SK-N-MC (cell line): ENCODE data around the gene CES4A.
"Not testable (repeated sequence)": the region's sequence is repeated elsewhere in the genome, so short reads cannot be mapped to it uniquely, and the experiment has no call there.

Source experiments
- DNase-seq: peaks from one replicate; pipeline ENCODE4 v3.0.0-alpha.2; 2011; ENCODE audit warnings: low read depth, low spot score
- H3K27ac ChIP-seq: fragments of 200-600 bp; sonication (generic); 2 replicates; pipeline ENCODE4 v1.5.1; 2016; ENCODE audit warnings: mixed run types
- H3K36me3 ChIP-seq: fragments of 200-600 bp; sonication (generic); 2 replicates; pipeline ENCODE4 v1.6.1; 2017; ENCODE audit warnings: antibody characterized with exemption, low read length, mixed read lengths; ENCODE audit not compliant: insufficient read depth
- H3K4me3 ChIP-seq: fragments of 200-600 bp; sonication (generic); 2 replicates; pipeline ENCODE4 v1.5.1; 2016
- H3K9ac ChIP-seq: fragments of 200-600 bp; sonication (generic); 2 replicates; pipeline ENCODE4 v1.8.0; 2017; ENCODE audit warnings: mixed run types, mixed read lengths; ENCODE audit not compliant: insufficient read length
- H3K9me3 ChIP-seq: fragments of 200-600 bp; sonication (generic); 2 replicates; pipeline ENCODE4 v1.6.1; 2017; ENCODE audit warnings: low read depth, mild to moderate bottlenecking, antibody characterized with exemption, low read length, moderate library complexity, mixed read lengths
- EZH2 ChIP-seq: fragments of 200-600 bp; sonication (generic); IDR thresholded peaks from one replicate; pipeline ENCODE4 v1.6.1; 2017; ENCODE audit warnings: antibody characterized with exemption
- FOXP2 ChIP-seq: optimal IDR thresholded peaks from 2 replicates; pipeline ENCODE3; 2011; ENCODE audit warnings: mild to moderate bottlenecking, moderate library complexity; ENCODE audit not compliant: insufficient read depth; ENCODE audit errors: extremely low read length, control extremely low read depth
- POLR2AphosphoS5 ChIP-seq: IDR thresholded peaks from 2 replicates; pipeline ENCODE4 v1.6.1; 2012; ENCODE audit warnings: mild to moderate bottlenecking, low read depth, low read length, borderline replicate concordance

Gene CES4A

GRCh38 chr16:67039260-67040020 is 51.1 kb downstream of the CES4A start:
- no peak overlapping the region for H3K27ac ChIP-seq
- no peaks in the 10 kb centered on the region for H3K9me3 ChIP-seq
- TF ChIP-seq EZH2 (no peak), POLR2AphosphoS5 (no peak), FOXP2 (no peak)
- H3K4me3 ChIP-seq = no peak overlapping the region
- no peak for DNase-seq
- H3K36me3 ChIP-seq = peaks cover 31% of the 10 kb centered on the region
- no peak overlapping the region for H3K9ac ChIP-seq

GRCh38 chr16:67040166-67040565 is 51.8 kb downstream of the CES4A start:
- H3K36me3 ChIP-seq = peaks cover 31% of the 10 kb centered on the region
- H3K9ac ChIP-seq = no peak overlapping the region
- TF ChIP-seq EZH2 = no peak
- TF ChIP-seq FOXP2 = no peak
- no peak for TF ChIP-seq POLR2AphosphoS5
- no peaks in the 10 kb centered on the region for H3K9me3 ChIP-seq
- no peak overlapping the region for H3K27ac ChIP-seq
- H3K4me3 ChIP-seq = no peak overlapping the region
- DNase-seq = no peak

- TF ChIP-seq FOXP2 (no peak), POLR2AphosphoS5 (no peak), EZH2 (no peak)
- Histone ChIP-seq H3K9me3 (no peaks in the 10 kb centered on the region), H3K9ac (no peak overlapping the region), H3K27ac (no peak overlapping the region), H3K36me3 (peaks cover 31% of the 10 kb centered on the region), H3K4me3 (no peak overlapping the region)
- DNase-seq = no peak
These were observed 52.5 kb downstream of the CES4A start for GRCh38 chr16:67040906-67041305.

GRCh38 chr16:67041520-67041919 is 53.1 kb downstream of the CES4A start:
- H3K27ac ChIP-seq, H3K4me3 ChIP-seq, H3K9ac ChIP-seq, DNase-seq, H3K9me3 ChIP-seq: not testable (repeated sequence)
- H3K36me3 ChIP-seq = peaks cover 30% of the 10 kb centered on the region

GRCh38 chr16:67043420-67043819 is 55.0 kb downstream of the CES4A start:
- no peak overlapping the region for H3K9ac ChIP-seq
- DNase-seq = no peak
- H3K36me3 ChIP-seq = peaks cover 19% of the 10 kb centered on the region
- TF ChIP-seq FOXP2 (no peak), EZH2 (no peak)
- H3K4me3 ChIP-seq = no peak overlapping the region
- H3K9me3 ChIP-seq = no peaks in the 10 kb centered on the region
- no peak overlapping the region for H3K27ac ChIP-seq

GRCh38 chr16:67050796-67051195 is 62.4 kb downstream of the CES4A start:
- H3K9ac ChIP-seq = no peak overlapping the region
- DNase-seq = no peak
- TF ChIP-seq EZH2 (no peak), POLR2AphosphoS5 (no peak), FOXP2 (no peak)
- H3K9me3 ChIP-seq = no peaks in the 10 kb centered on the region
- H3K27ac ChIP-seq = no peak overlapping the region
- no peaks in the 10 kb centered on the region; the same call in 1 of the 2 replicates for H3K36me3 ChIP-seq
- H3K4me3 ChIP-seq = no peak overlapping the region

GRCh38 chr16:67052399-67052798 is 64.0 kb downstream of the CES4A start:
- H3K4me3 ChIP-seq = no peak overlapping the region
- H3K27ac ChIP-seq = no peak overlapping the region
- no peaks in the 10 kb centered on the region; the same call in 1 of the 2 replicates for H3K36me3 ChIP-seq

GRCh38 chr16:67053767-67054334 is 65.5 kb downstream of the CES4A start:
- no peaks in the 10 kb centered on the region for H3K9me3 ChIP-seq
- no peak for DNase-seq
- H3K27ac ChIP-seq = no peak overlapping the region
- H3K36me3 ChIP-seq = no peaks in the 10 kb centered on the region; the same call in 1 of the 2 replicates
- no peak overlapping the region for H3K4me3 ChIP-seq
- TF ChIP-seq FOXP2 = no peak
- TF ChIP-seq POLR2AphosphoS5 = no peak
- TF ChIP-seq EZH2 = no peak
- no peak overlapping the region for H3K9ac ChIP-seq

More at GRCh38 chr16:67052399-67052798, 64.0 kb downstream of the CES4A start:
- Histone ChIP-seq H3K9me3 (no peaks in the 10 kb centered on the region), H3K9ac (no peak overlapping the region)
- no peak for DNase-seq
- TF ChIP-seq EZH2 (no peak), POLR2AphosphoS5 (no peak), FOXP2 (no peak)

GRCh38 chr16:67054901-67055300 is 66.5 kb downstream of the CES4A start:
- Histone ChIP-seq H3K36me3 (no peaks in the 10 kb centered on the region; the same call in 1 of the 2 replicates), H3K4me3 (no peak overlapping the region), H3K9me3 (no peaks in the 10 kb centered on the region), H3K27ac (no peak overlapping the region), H3K9ac (no peak overlapping the region)
- DNase-seq = no peak
- TF ChIP-seq EZH2 (no peak), FOXP2 (no peak), POLR2AphosphoS5 (no peak)
